HEK293 (cell line): ENCODE measurements around the gene SMIM7.
A peak's percentile ranks its signal among the peaks of the same experiment; 100 is the strongest.

Experiments used
- RBAK ChIP-seq: fragments of 450-650 bp; formaldehyde crosslinking; IDR thresholded peaks from 2 replicates; pipeline ENCODE4 v1.5.1; 2016; ENCODE audit warnings: missing biosample characterization, missing genetic modification characterization
- SP7 ChIP-seq: fragments of 450-650 bp; formaldehyde crosslinking; IDR thresholded peaks from 2 replicates; pipeline ENCODE4 v1.5.1; 2016; ENCODE audit warnings: missing biosample characterization, missing genetic modification characterization
- TCF7L2 ChIP-seq: IDR thresholded peaks from 2 replicates; pipeline ENCODE4 v1.6.1; 2011; ENCODE audit warnings: low read depth, mild to moderate bottlenecking, inconsistent platforms, low read length, moderate library complexity, borderline replicate concordance
- YY1 ChIP-seq: fragments of 450-650 bp; formaldehyde crosslinking; IDR thresholded peaks from 2 replicates; pipeline ENCODE4 v1.5.1; 2018; ENCODE audit warnings: missing biosample characterization, missing genetic modification characterization
- ZNF266 ChIP-seq: fragments of 450-650 bp; formaldehyde crosslinking; IDR thresholded peaks from 2 replicates; pipeline ENCODE4 v1.5.1; 2016; ENCODE audit warnings: missing biosample characterization, missing genetic modification characterization, low read depth
- ZNF302 ChIP-seq: fragments of 450-650 bp; formaldehyde crosslinking; IDR thresholded peaks from 2 replicates; pipeline ENCODE4 v1.5.1; 2016; ENCODE audit warnings: missing biosample characterization, missing genetic modification characterization, low read depth
- ZNF324 ChIP-seq: fragments of 450-650 bp; formaldehyde crosslinking; IDR thresholded peaks from 2 replicates; pipeline ENCODE4 v1.5.1; 2016; ENCODE audit warnings: missing biosample characterization, missing genetic modification characterization
- ZNF610 ChIP-seq: fragments of 450-650 bp; formaldehyde crosslinking; IDR thresholded peaks from 2 replicates; pipeline ENCODE4 v1.5.1; 2016; ENCODE audit warnings: missing biosample characterization, missing genetic modification characterization, borderline replicate concordance
- TF ChIP-seq, protein P1 (sequence below): fragments of 450-650 bp; formaldehyde crosslinking; IDR thresholded peaks from 2 replicates; pipeline ENCODE4 v1.5.1; 2016; ENCODE audit warnings: missing biosample characterization, missing genetic modification characterization
- TF ChIP-seq, protein P2 (sequence below): fragments of 450-650 bp; formaldehyde crosslinking; IDR thresholded peaks from 2 replicates; pipeline ENCODE4 v1.5.1; 2016; ENCODE audit warnings: missing biosample characterization, missing genetic modification characterization
- TF ChIP-seq, protein P3 (sequence below): fragments of 450-650 bp; formaldehyde crosslinking; IDR thresholded peaks from 2 replicates; pipeline ENCODE4 v1.5.1; 2016; ENCODE audit warnings: missing biosample characterization, missing genetic modification characterization, borderline replicate concordance
- TF ChIP-seq, protein P4 (sequence below): fragments of 450-650 bp; formaldehyde crosslinking; IDR thresholded peaks from 2 replicates; pipeline ENCODE4 v1.5.1; 2016; ENCODE audit warnings: missing biosample characterization, missing genetic modification characterization, low read depth
- TF ChIP-seq, protein P5 (sequence below): fragments of 450-650 bp; formaldehyde crosslinking; optimal IDR thresholded peaks from 2 replicates; pipeline ENCODE3; 2016; ENCODE audit warnings: missing biosample characterization, mild to moderate bottlenecking, missing genetic modification characterization
- TF ChIP-seq, protein P6 (sequence below): fragments of 450-650 bp; IDR thresholded peaks from 2 replicates; pipeline ENCODE4 v1.5.1; 2018; ENCODE audit warnings: missing biosample characterization, mild to moderate bottlenecking, missing genetic modification characterization

DNA sequence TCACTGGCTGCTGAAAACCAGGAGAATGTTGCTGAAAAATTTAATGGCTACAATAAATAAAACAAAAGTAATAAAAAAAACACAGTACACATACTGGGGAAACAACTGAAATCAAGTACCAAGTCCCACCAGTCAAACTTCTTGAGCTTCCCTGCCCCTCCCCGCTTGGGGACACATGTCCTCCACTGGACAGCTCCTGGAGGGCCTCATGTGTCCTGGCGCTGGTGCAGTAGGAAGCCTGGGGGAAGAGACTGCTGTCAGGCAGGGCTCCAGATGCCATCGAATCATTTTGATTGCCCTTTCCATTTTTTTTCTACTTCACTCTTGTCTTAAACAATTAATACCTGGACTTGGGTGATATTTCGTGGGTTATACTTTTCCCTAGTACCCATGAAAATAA is 61.1 kb downstream of the SMIM7 start:
- TF ChIP-seq YY1 (tag by site-specific recombination) (no peak), TCF7L2 (no peak), SP7 (tag by site-specific recombination) (no peak), ZNF324 (tag by site-specific recombination) (no peak), ZNF266 (tag by site-specific recombination) (no peak), ZNF302 (no peak), RBAK (tag by site-specific recombination) (no peak), ZNF610 (no peak)
- TF ChIP-seq, protein P1, sequence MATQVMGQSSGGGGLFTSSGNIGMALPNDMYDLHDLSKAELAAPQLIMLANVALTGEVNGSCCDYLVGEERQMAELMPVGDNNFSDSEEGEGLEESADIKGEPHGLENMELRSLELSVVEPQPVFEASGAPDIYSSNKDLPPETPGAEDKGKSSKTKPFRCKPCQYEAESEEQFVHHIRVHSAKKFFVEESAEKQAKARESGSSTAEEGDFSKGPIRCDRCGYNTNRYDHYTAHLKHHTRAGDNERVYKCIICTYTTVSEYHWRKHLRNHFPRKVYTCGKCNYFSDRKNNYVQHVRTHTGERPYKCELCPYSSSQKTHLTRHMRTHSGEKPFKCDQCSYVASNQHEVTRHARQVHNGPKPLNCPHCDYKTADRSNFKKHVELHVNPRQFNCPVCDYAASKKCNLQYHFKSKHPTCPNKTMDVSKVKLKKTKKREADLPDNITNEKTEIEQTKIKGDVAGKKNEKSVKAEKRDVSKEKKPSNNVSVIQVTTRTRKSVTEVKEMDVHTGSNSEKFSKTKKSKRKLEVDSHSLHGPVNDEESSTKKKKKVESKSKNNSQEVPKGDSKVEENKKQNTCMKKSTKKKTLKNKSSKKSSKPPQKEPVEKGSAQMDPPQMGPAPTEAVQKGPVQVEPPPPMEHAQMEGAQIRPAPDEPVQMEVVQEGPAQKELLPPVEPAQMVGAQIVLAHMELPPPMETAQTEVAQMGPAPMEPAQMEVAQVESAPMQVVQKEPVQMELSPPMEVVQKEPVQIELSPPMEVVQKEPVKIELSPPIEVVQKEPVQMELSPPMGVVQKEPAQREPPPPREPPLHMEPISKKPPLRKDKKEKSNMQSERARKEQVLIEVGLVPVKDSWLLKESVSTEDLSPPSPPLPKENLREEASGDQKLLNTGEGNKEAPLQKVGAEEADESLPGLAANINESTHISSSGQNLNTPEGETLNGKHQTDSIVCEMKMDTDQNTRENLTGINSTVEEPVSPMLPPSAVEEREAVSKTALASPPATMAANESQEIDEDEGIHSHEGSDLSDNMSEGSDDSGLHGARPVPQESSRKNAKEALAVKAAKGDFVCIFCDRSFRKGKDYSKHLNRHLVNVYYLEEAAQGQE (tag by site-specific recombination) = peak; percentile 91
- TF ChIP-seq, protein P2, sequence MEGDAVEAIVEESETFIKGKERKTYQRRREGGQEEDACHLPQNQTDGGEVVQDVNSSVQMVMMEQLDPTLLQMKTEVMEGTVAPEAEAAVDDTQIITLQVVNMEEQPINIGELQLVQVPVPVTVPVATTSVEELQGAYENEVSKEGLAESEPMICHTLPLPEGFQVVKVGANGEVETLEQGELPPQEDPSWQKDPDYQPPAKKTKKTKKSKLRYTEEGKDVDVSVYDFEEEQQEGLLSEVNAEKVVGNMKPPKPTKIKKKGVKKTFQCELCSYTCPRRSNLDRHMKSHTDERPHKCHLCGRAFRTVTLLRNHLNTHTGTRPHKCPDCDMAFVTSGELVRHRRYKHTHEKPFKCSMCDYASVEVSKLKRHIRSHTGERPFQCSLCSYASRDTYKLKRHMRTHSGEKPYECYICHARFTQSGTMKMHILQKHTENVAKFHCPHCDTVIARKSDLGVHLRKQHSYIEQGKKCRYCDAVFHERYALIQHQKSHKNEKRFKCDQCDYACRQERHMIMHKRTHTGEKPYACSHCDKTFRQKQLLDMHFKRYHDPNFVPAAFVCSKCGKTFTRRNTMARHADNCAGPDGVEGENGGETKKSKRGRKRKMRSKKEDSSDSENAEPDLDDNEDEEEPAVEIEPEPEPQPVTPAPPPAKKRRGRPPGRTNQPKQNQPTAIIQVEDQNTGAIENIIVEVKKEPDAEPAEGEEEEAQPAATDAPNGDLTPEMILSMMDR (tag by site-specific recombination) = no peak
- TF ChIP-seq, protein P3, sequence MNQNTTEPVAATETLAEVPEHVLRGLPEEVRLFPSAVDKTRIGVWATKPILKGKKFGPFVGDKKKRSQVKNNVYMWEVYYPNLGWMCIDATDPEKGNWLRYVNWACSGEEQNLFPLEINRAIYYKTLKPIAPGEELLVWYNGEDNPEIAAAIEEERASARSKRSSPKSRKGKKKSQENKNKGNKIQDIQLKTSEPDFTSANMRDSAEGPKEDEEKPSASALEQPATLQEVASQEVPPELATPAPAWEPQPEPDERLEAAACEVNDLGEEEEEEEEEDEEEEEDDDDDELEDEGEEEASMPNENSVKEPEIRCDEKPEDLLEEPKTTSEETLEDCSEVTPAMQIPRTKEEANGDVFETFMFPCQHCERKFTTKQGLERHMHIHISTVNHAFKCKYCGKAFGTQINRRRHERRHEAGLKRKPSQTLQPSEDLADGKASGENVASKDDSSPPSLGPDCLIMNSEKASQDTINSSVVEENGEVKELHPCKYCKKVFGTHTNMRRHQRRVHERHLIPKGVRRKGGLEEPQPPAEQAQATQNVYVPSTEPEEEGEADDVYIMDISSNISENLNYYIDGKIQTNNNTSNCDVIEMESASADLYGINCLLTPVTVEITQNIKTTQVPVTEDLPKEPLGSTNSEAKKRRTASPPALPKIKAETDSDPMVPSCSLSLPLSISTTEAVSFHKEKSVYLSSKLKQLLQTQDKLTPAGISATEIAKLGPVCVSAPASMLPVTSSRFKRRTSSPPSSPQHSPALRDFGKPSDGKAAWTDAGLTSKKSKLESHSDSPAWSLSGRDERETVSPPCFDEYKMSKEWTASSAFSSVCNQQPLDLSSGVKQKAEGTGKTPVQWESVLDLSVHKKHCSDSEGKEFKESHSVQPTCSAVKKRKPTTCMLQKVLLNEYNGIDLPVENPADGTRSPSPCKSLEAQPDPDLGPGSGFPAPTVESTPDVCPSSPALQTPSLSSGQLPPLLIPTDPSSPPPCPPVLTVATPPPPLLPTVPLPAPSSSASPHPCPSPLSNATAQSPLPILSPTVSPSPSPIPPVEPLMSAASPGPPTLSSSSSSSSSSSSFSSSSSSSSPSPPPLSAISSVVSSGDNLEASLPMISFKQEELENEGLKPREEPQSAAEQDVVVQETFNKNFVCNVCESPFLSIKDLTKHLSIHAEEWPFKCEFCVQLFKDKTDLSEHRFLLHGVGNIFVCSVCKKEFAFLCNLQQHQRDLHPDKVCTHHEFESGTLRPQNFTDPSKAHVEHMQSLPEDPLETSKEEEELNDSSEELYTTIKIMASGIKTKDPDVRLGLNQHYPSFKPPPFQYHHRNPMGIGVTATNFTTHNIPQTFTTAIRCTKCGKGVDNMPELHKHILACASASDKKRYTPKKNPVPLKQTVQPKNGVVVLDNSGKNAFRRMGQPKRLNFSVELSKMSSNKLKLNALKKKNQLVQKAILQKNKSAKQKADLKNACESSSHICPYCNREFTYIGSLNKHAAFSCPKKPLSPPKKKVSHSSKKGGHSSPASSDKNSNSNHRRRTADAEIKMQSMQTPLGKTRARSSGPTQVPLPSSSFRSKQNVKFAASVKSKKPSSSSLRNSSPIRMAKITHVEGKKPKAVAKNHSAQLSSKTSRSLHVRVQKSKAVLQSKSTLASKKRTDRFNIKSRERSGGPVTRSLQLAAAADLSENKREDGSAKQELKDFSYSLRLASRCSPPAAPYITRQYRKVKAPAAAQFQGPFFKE (tag by site-specific recombination) = no peak
- TF ChIP-seq, protein P4, sequence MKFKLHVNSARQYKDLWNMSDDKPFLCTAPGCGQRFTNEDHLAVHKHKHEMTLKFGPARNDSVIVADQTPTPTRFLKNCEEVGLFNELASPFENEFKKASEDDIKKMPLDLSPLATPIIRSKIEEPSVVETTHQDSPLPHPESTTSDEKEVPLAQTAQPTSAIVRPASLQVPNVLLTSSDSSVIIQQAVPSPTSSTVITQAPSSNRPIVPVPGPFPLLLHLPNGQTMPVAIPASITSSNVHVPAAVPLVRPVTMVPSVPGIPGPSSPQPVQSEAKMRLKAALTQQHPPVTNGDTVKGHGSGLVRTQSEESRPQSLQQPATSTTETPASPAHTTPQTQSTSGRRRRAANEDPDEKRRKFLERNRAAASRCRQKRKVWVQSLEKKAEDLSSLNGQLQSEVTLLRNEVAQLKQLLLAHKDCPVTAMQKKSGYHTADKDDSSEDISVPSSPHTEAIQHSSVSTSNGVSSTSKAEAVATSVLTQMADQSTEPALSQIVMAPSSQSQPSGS (tag by site-specific recombination) = no peak
- TF ChIP-seq, protein P5, sequence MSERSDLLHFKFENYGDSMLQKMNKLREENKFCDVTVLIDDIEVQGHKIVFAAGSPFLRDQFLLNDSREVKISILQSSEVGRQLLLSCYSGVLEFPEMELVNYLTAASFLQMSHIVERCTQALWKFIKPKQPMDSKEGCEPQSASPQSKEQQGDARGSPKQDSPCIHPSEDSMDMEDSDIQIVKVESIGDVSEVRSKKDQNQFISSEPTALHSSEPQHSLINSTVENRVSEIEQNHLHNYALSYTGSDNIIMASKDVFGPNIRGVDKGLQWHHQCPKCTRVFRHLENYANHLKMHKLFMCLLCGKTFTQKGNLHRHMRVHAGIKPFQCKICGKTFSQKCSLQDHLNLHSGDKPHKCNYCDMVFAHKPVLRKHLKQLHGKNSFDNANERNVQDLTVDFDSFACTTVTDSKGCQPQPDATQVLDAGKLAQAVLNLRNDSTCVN = no peak
- TF ChIP-seq, protein P6, sequence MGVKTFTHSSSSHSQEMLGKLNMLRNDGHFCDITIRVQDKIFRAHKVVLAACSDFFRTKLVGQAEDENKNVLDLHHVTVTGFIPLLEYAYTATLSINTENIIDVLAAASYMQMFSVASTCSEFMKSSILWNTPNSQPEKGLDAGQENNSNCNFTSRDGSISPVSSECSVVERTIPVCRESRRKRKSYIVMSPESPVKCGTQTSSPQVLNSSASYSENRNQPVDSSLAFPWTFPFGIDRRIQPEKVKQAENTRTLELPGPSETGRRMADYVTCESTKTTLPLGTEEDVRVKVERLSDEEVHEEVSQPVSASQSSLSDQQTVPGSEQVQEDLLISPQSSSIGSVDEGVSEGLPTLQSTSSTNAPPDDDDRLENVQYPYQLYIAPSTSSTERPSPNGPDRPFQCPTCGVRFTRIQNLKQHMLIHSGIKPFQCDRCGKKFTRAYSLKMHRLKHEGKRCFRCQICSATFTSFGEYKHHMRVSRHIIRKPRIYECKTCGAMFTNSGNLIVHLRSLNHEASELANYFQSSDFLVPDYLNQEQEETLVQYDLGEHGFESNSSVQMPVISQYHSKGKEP (tag by site-specific recombination) = no peak
